K562 (cell line): ENCODE measurements around the gene SLC6A9. TPM values are rescaled to one million over a fixed set of nuclear protein-coding genes. Genes with fewer than 3 reads are reported as not detected.

Experiments
- BHLHE40 ChIP-seq: IDR thresholded peaks from 2 replicates; pipeline ENCODE4 v1.6.1; 2011; ENCODE audit warnings: low read length, improper control_type of control experiment
- CBFA2T3 ChIP-seq: fragments of 450-650 bp; IDR thresholded peaks from 2 replicates; pipeline ENCODE4 v1.6.1; 2017
- CXXC5 ChIP-seq: fragments of 250-450 bp; sonication (Bioruptor Pico); IDR thresholded peaks from 2 replicates; pipeline ENCODE4 v1.8.0; 2022; ENCODE audit warnings: inconsistent platforms, mild to moderate bottlenecking, moderate library complexity
- FOXA3 ChIP-seq, 2 experiments: fragments of 450-650 bp in 1 of 2; sonication (generic) in 1 of 2; formaldehyde crosslinking; IDR thresholded peaks in 1 of 2; conservative IDR thresholded peaks in 1 of 2; 2 replicates each; pipeline versions ENCODE4 v1.4.0 to v1.8.0; 2020 to 2022; ENCODE audit warnings: mild to moderate bottlenecking in 2 of 2, missing genetic modification reagents in 1 of 2
- HDAC3 ChIP-seq: fragments of 450-650 bp; IDR thresholded peaks from 2 replicates; pipeline ENCODE4 v1.6.1; 2018; ENCODE audit warnings: borderline replicate concordance, mild to moderate bottlenecking, moderate library complexity; ENCODE audit not compliant: partially characterized antibody
- NONO ChIP-seq, 2 experiments: fragments of 200-400 bp in 1 of 2; fragments of 450-650 bp in 1 of 2; formaldehyde crosslinking in 1 of 2; IDR thresholded peaks; 2 replicates each; pipeline ENCODE4 v1.6.1; 2017; ENCODE audit warnings: low read depth in 2 of 2, mild to moderate bottlenecking in 2 of 2, moderate library complexity in 2 of 2, low read length in 1 of 2
- PHF8 ChIP-seq: fragments of 200-600 bp; sonication (generic); IDR thresholded peaks from 2 replicates; pipeline ENCODE4 v1.6.1; 2012; ENCODE audit warnings: mixed run types, mild to moderate bottlenecking, inconsistent platforms, low read length, moderate library complexity, borderline replicate concordance
- RB1 ChIP-seq: fragments of 450-650 bp; IDR thresholded peaks from 2 replicates; pipeline ENCODE4 v1.6.1; 2017; ENCODE audit warnings: low read depth, mild to moderate bottlenecking
- RUNX1 ChIP-seq: sonication (generic); IDR thresholded peaks from 2 replicates; pipeline ENCODE4 v1.6.1; 2016; ENCODE audit warnings: antibody characterized with exemption, low read depth
- TAF7 ChIP-seq: fragments of 450-650 bp; IDR thresholded peaks from 2 replicates; pipeline ENCODE4 v1.6.1; 2016; ENCODE audit warnings: missing genetic modification characterization, missing compliant biosample characterization
- TSHZ1 ChIP-seq: fragments of 250-450 bp; sonication (Bioruptor Pico); IDR thresholded peaks from 2 replicates; pipeline ENCODE4 v1.4.0; 2020; ENCODE audit warnings: mild to moderate bottlenecking, moderate library complexity
- ZNF436 ChIP-seq: fragments of 250-450, 450-650 bp; sonication (Bioruptor Pico); formaldehyde crosslinking; IDR thresholded peaks from 2 replicates; pipeline ENCODE4 v1.7.0; 2020; ENCODE audit warnings: mild to moderate bottlenecking
- ZNF507 ChIP-seq: conservative IDR thresholded peaks from 2 replicates; pipeline ENCODE4 v1.6.1; 2017; ENCODE audit warnings: missing genetic modification characterization, missing compliant biosample characterization
- ZNF79 ChIP-seq: fragments of 250-450 bp; sonication (Bioruptor Pico); IDR thresholded peaks from 2 replicates; pipeline ENCODE4 v1.4.0; 2020; ENCODE audit warnings: low read depth, mild to moderate bottlenecking, moderate library complexity
- polyA plus RNA-seq, 8 experiments: library from polyadenylated mRNA; depleted of rRNA in 4 of 8; stranded (reverse) in 5 of 8; unstranded in 3 of 8; fragments of >200 nt; fragmentation: Nextera tagmentation in 2 of 8; fragmentation: Illumina TruSeq in 1 of 8; extraction: Ambion mirVana in 2 of 8; extraction: Trizol in 1 of 8; gene quantifications; 2 replicates each; pipeline versions ENCODE4 v1.2.1 to v1.2.3, GENCODE V29; 2011 to 2014; ENCODE audit warnings: inconsistent platforms in 1 of 8, missing spikeins in 1 of 8
- total RNA-seq, 7 experiments: library from RNA; depleted of rRNA in 6 of 7; stranded (reverse); fragments of >200 nt in 6 of 7; fragmentation: Illumina TruSeq in 2 of 7; extraction: Trizol in 2 of 7; gene quantifications; 2 replicates each; pipeline versions ENCODE4 v1.2.1 to v1.2.3, GENCODE V29; 2011 to 2021; ENCODE audit warnings: low replicate concordance in 1 of 7
- TF ChIP-seq, protein P1 (sequence below): sonication (generic); formaldehyde crosslinking; IDR thresholded peaks from 2 replicates; pipeline ENCODE4 v1.8.1; 2022; ENCODE audit warnings: missing genetic modification reagents

The SLC6A9 gene
- total and polyA plus RNA-seq, 9 of the 15 experiments (the other 6 are each of a cell fraction or from before 2014, with no cell fraction given): 0.17 to 18.7 (median 2.9) TPM

GRCh38 chr1:43985984-43986595 is 45.2 kb downstream of the SLC6A9 start (continued):
- TF ChIP-seq, protein P1, sequence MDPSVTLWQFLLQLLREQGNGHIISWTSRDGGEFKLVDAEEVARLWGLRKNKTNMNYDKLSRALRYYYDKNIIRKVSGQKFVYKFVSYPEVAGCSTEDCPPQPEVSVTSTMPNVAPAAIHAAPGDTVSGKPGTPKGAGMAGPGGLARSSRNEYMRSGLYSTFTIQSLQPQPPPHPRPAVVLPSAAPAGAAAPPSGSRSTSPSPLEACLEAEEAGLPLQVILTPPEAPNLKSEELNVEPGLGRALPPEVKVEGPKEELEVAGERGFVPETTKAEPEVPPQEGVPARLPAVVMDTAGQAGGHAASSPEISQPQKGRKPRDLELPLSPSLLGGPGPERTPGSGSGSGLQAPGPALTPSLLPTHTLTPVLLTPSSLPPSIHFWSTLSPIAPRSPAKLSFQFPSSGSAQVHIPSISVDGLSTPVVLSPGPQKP (CRISPR knock-in tag): no peak
- TF ChIP-seq BHLHE40 (no peak), CBFA2T3 (no peak), NONO (IDR thresholded peaks at IDR 0.05; ENCODE audit: low read depth in 2 of 2, low read length in 1 of 2) (no peak), HDAC3 (no peak), ZNF507 (tag) (no peak), PHF8 (no peak), ZNF79 (CRISPR knock-in tag) (no peak), CXXC5 (CRISPR knock-in tag) (no peak), TSHZ1 (CRISPR knock-in tag) (no peak), ZNF436 (CRISPR knock-in tag) (peak; percentile 63), RB1 (no peak), RUNX1 (no peak), TAF7 (tag) (no peak), FOXA3 (CRISPR knock-in tag; conservative IDR thresholded peaks at IDR 0.05 in 1 of 2, IDR thresholded peaks at IDR 0.05 in 1 of 2) (peak in 1 of 2 experiments; percentile 54; a peak in 1 of 4 replicates)
